RPMI8226 (cell line): Measurements from ENCODE around the gene PTPN3.

ENCODE experiments used
- DNase-seq: peaks from one replicate; pipeline ENCODE4 v3.0.0-alpha.2; 2015

Gene PTPN3

DNA sequence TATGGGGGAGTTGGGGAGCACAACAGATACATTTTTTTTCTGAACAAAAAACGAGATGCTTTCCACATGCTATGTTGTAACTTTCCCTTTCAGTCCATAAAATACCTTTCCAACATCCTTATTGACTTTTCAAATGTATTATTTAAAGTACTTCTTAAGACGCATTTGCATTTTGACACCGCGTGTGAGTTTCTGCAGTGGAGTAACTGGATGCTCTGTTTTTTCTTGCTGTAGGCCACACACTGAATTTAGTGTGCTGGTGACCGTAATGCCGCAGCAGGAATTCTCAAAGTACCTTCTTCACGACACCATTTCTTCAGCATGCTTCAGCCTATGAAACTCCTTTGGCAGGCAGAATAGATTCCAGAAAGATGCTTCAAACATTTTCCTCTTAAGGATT, 163.0 kb downstream of the PTPN3 start:
- DNase-seq = no peak

DNA sequence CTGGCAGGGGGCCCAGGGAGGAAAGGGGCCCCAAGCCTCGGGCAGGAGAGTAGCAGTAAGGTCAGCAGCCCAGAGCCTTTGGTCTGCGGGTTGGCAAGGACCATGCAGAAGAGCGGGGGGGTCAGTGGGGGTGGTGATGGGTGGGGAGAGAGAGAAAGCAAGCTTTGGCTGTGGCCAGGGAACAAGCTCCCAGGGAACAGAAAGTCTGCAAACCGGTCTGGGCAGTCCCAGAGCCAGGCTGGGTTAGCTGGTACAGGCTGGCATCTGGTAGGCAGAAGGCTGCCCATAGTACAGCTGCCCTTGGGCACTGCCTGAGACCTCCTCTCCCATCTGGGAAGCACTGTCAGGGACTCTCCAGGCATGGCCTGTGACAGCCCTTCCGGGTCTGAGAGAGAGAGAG, 166.8 kb downstream of the PTPN3 start:
- no peak for DNase-seq

DNA sequence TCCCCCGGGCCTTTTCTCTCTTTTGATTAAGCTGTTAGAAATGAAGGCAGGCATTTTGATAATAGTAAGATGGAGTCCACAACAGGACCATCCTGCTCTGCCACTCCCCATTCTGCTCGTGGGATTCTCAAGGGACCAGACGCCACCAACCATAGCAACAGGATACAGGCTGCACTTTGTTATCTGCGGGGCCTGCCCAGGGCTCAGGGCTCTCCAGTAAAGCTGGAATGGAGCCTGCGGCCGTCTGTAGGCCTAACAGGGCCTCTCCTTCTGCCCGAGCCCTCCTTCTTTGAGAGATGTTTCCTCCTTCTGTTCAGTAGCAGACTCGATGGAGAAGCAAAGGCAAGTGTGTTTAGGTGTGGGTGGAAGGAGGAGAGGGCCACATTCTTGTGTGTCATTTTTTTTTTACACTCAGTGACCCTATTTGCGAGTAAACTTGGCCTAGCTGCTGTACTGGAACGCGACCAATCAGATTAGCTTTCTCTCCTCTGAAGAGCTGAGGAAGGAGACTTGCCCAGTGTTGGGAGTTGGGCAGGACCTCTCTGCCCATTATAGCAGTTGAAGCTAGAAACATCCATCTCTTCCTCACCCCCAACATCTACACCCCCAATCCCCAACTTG, 168.4 kb downstream of the PTPN3 start:
- no peak for DNase-seq

DNA sequence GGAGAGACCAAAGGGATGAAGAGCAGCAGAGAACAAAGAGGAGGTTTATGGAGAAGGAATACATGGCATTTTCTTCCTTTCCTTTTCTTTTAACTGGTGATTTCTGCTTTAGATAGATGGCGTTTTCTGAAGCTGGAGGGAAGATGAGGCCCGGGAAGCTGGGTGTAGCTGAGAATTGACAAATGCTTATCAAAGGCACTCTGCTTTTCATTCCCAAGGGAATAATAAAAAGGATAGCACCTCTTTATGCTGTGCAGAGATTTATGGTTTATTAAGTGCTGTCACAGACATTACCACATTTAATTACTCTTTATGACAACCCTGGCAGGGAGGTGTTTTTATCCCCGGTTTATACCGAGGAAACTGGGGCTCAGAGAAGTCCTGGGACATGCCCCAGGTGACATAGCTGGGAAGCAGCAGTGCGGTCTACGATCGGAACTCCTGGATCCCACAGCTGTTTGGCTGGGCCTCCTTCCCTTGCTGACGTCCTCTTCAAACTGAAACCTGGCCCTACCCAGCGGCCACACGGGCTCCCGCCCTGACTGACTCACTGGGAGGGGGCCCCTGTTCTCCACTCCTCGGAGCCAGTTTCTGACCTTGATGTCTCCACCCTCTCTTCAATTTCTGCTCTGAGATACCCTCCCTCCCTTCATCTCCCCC, 169.0 kb downstream of the PTPN3 start:
- DNase-seq = no peak
